Measurements from ENCODE around the gene IMMP2L.

DNA sequence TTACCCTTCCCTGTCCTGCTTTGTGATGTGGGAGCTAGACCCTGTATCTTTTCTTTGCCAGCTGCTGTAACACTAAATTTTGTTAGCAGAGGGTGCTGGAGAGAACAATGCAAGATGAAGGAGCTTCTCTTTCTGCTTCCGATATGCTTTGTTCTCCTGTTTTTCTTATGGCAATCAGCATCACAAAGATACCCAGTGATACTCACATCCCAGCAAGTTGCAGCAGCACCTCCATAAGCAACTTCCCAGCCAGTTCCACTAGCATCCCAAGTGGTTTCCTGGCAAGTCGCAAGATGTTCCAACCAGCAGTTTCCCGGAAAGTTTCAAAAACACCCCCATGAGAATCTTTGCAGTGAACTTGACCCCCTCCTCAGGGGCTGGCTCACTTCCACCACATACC, 148.6 kb downstream of the IMMP2L start:
- no peak for TF ChIP-seq RCOR1 (IDR thresholded peaks at IDR 0.05; ENCODE audit: insufficient replicate concordance, low read length)
- TF ChIP-seq, protein P1, sequence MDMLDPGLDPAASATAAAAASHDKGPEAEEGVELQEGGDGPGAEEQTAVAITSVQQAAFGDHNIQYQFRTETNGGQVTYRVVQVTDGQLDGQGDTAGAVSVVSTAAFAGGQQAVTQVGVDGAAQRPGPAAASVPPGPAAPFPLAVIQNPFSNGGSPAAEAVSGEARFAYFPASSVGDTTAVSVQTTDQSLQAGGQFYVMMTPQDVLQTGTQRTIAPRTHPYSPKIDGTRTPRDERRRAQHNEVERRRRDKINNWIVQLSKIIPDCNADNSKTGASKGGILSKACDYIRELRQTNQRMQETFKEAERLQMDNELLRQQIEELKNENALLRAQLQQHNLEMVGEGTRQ (IDR thresholded peaks at IDR 0.05; ENCODE audit: low read depth, low read length), result no peak
- TF ChIP-seq, protein P2, sequence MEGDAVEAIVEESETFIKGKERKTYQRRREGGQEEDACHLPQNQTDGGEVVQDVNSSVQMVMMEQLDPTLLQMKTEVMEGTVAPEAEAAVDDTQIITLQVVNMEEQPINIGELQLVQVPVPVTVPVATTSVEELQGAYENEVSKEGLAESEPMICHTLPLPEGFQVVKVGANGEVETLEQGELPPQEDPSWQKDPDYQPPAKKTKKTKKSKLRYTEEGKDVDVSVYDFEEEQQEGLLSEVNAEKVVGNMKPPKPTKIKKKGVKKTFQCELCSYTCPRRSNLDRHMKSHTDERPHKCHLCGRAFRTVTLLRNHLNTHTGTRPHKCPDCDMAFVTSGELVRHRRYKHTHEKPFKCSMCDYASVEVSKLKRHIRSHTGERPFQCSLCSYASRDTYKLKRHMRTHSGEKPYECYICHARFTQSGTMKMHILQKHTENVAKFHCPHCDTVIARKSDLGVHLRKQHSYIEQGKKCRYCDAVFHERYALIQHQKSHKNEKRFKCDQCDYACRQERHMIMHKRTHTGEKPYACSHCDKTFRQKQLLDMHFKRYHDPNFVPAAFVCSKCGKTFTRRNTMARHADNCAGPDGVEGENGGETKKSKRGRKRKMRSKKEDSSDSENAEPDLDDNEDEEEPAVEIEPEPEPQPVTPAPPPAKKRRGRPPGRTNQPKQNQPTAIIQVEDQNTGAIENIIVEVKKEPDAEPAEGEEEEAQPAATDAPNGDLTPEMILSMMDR (conservative IDR thresholded peaks at IDR 0.05; ENCODE audit: low read depth, low read length), result no peak
- TF ChIP-seq POLR2A (IDR thresholded peaks at IDR 0.05; ENCODE audit: low read depth, low read length), result no peak
- no peak for TF ChIP-seq RAD21 (IDR thresholded peaks at IDR 0.05; ENCODE audit: low read length)
- no peak for TF ChIP-seq RFX5 (IDR thresholded peaks at IDR 0.05; ENCODE audit: low read depth, low read length)
- TF ChIP-seq MAZ (IDR thresholded peaks at IDR 0.05; ENCODE audit: borderline replicate concordance, low read depth, low read length), result no peak
- no peak for TF ChIP-seq CHD1 (IDR thresholded peaks at IDR 0.05; ENCODE audit: low read depth, low read length)
- TF ChIP-seq SMC3 (IDR thresholded peaks at IDR 0.05; ENCODE audit: low read depth, low read length), result no peak
- no peak for TF ChIP-seq MAFK (IDR thresholded peaks at IDR 0.05; ENCODE audit: low read depth, low read length)
- TF ChIP-seq CEBPB (IDR thresholded peaks at IDR 0.05; ENCODE audit: low read depth, low read length), result no peak
- no peak for TF ChIP-seq NFE2L2 (IDR thresholded peaks at IDR 0.05; ENCODE audit: low read depth, low read length)
- TF ChIP-seq, protein P3, sequence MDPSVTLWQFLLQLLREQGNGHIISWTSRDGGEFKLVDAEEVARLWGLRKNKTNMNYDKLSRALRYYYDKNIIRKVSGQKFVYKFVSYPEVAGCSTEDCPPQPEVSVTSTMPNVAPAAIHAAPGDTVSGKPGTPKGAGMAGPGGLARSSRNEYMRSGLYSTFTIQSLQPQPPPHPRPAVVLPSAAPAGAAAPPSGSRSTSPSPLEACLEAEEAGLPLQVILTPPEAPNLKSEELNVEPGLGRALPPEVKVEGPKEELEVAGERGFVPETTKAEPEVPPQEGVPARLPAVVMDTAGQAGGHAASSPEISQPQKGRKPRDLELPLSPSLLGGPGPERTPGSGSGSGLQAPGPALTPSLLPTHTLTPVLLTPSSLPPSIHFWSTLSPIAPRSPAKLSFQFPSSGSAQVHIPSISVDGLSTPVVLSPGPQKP (IDR thresholded peaks at IDR 0.05; ENCODE audit: borderline replicate concordance, low read depth, low read length), result no peak
